Measurements from ENCODE around the gene ZP1.
A peak's percentile ranks its signal among the peaks of the same experiment; 100 is the strongest.

Gene ZP1

DNA sequence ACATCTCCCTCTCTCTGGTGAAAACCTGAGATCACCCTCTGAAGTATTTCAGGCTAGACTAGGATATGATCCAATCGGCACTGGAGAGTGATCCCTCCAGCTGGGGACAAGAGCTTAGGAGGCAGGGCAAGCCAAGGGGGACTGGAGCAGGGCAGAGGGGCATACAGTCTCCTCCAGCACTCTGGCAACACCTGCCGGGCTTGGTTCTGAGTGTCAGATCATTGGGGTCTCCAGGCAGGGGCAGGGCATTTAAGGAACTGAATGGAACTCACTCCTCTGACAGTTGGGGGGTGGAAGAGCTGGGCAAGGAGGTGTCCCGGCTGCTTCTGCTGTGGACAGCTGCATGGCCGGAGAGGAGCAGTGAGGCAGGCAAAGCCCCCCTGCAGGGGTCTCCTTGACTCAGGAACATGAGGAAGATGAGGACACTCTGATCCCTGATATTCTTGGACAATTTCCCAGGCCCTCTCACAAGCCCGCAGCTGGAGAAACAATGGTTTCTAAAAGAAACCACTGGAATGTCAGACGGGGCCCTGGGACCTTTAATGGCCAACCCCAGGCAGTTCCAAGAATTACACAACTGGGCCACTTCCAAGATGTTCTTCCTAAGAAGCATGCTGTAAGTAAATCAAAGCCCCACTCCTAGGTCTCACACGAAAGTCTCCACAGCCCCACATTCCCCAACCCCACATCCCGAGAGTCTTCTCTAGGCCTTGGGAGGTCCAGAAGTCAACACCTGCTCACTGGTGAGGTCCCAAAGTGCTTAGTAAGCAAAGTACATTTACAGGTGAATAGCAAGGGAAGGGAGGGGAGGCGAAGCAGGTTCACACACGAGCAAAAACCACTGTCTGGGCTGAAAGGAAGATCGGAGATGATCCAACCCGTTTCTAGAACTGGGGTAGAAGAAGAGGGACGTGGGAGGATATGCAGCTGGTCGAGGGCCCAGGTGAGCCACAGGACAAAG lies 26.6 kb upstream of the ZP1 start:
- DNase-seq (ENCODE audit: low spot score) = no peak
- TF ChIP-seq, protein P1, sequence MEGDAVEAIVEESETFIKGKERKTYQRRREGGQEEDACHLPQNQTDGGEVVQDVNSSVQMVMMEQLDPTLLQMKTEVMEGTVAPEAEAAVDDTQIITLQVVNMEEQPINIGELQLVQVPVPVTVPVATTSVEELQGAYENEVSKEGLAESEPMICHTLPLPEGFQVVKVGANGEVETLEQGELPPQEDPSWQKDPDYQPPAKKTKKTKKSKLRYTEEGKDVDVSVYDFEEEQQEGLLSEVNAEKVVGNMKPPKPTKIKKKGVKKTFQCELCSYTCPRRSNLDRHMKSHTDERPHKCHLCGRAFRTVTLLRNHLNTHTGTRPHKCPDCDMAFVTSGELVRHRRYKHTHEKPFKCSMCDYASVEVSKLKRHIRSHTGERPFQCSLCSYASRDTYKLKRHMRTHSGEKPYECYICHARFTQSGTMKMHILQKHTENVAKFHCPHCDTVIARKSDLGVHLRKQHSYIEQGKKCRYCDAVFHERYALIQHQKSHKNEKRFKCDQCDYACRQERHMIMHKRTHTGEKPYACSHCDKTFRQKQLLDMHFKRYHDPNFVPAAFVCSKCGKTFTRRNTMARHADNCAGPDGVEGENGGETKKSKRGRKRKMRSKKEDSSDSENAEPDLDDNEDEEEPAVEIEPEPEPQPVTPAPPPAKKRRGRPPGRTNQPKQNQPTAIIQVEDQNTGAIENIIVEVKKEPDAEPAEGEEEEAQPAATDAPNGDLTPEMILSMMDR (IDR thresholded peaks at IDR 0.05; ENCODE audit: extremely low read depth, missing control alignments) = no peak

DNA sequence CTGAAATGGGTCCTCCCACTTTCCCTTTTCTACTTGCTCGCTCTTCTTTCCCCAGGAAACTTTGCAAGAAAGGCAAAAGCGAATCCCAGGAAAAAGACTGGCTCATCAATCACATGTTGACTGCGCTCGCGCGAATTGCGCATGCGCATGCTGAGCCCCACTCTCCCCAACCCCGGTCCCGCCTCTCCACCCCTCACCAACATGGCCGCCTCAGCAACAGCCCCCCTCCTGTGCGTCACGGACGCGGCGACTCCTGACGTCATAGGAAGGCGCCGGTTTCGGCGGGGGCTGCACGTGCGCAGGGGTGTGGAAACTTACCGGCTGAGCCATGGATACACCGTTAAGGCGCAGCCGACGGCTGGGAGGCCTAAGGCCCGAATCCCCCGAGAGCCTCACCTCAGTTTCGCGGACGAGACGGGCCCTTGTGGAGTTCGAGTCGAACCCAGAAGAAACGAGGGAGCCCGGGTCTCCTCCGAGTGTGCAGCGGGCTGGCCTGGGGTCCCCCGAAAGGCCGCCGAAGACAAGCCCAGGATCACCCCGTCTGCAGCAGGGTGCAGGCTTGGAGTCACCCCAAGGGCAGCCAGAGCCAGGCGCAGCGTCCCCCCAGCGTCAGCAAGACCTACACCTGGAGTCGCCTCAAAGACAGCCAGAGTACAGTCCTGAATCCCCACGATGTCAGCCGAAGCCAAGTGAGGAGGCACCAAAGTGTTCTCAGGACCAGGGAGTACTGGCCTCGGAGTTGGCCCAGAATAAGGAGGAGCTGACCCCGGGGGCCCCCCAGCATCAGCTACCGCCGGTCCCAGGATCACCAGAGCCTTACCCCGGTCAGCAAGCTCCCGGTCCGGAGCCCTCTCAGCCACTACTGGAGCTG lies 25.3 kb upstream of the ZP1 start, which contains the start of gene CCDC86:
Gene CCDC86, plus strand, starts transcription at position 317 of the 871 bp plus-strand sequence. Its CDS starts 12 bp downstream, at position 329.
- DNase-seq (ENCODE audit: low spot score) = peak; percentile 99
- TF ChIP-seq, protein P1 (IDR thresholded peaks at IDR 0.05; ENCODE audit: extremely low read depth, missing control alignments) = no peak

DNA sequence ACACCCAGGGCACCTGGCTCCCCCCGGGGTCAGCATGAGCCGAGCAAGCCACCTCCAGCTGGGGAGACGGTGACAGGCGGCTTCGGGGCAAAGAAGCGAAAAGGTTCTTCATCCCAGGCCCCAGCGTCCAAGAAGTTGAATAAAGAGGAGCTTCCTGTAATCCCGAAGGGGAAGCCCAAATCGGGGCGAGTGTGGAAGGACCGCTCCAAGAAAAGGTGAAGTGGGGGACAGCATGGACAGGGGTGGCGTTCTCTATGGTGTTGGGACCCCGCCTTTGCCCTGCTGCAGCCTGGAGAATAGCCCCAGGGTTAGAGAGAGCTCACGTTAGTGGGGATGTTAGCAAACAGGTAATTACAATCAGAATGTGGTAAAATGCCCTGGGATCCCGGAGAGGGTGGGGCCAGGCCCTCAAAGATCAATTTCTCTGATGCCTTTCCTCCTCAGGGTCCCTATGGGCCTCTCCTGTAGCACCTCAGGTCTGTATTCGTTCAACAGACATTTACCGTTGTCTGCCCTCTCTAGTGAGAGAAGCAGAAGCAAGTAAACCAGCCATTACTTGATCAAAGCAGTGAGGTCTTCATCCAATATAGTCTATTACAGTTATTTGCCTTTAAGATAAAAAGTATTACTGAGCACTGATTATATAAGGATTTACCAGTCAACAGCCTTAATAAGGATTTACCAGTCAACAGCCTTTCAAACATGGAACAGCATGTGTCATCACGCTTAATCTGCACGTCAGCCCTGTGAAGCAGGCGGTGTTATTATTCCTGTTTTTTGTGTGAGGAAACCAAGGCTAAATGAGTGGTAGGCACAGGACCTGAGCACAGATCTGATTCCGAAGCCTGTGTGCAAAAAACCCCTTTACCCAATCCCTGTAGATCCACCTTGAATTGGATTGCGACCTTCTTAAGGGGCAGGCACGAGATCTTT lies 24.4 kb upstream of the ZP1 start:
- DNase-seq (ENCODE audit: low spot score) = no peak
- TF ChIP-seq, protein P1 (IDR thresholded peaks at IDR 0.05; ENCODE audit: extremely low read depth, missing control alignments) = no peak

DNA sequence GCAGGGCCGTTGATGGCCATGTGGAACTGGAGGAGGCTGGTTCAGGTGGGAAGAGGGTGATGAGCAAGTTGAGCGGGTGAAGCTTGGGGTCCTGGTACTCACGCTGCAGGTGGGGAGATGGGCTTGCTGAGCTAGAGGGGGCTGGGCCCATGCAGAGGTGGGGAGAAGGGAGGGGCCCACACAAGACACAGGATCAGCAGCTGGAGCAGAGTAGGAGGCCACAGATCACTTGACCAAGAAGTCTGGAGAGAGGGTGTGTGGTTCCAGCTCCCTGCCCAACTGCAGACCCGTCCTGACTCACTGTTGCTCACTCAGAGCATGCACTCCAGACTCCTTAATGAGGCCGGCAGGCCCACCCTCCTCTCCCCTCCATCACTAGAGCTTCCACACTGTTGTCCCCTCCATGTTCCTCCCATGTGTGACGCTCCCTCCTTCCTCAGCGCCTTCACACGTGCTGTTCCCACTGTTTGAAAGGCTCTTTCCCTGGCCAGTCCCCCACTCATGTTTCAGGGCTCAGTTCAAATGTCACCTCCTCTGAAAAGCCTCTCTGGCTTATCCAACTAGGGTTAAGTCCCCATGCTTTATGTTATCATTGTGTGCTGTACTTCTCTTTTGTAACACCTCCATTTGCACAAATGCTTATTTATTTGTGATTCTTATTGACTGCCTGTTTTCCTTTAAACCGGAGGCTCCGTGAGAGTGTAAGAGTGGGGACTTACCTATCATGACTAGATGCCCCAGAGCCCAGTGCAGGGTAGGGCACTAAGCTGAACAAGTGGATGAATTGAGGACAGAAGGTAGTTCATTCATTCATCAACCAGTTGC lies 23.1 kb upstream of the ZP1 start:
- DNase-seq (ENCODE audit: low spot score) = no peak
- TF ChIP-seq, protein P1 (IDR thresholded peaks at IDR 0.05; ENCODE audit: extremely low read depth, missing control alignments) = no peak

DNA sequence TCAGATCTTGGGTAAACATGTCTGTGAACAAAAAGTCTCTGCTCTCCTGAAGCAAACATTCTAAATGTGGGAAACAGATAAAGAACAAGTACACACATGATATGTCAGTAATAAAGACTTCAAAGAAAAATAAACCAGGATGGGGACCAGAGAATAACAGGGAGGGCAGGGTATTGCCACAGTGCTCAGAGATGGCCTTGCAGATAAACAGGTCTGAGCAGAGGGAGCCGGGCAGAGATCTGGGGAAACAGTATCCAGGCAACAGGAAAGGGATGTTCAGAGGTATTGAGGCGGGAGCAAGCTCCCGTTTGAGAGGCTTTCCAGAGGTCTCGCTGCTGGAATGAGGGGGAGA lies 22.5 kb upstream of the ZP1 start:
- TF ChIP-seq, protein P1 (IDR thresholded peaks at IDR 0.05; ENCODE audit: extremely low read depth, missing control alignments) = no peak
- DNase-seq (ENCODE audit: low spot score) = no peak

DNA sequence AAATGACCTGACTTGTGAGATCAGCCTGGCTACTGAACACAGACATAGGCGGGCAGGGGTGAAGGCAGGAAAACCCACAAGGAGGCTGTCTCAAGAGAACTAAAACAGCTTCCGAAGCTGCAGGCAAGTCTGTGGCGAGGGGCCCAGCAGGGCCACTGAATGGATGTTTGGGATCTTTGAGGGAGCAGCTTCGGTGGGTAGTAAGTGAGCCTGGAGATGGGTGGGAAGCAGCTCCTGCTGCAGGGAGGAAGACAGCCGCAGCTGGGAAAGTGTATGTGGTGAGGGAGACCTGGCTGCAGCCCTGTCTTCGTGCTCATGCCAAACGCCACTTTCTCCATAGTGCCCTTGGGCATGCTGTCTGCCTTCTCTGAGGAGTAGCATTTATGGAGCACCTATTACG lies 22.0 kb upstream of the ZP1 start:
- no peak for DNase-seq (ENCODE audit: low spot score)
- TF ChIP-seq, protein P1 (IDR thresholded peaks at IDR 0.05; ENCODE audit: extremely low read depth, missing control alignments) = no peak

All from GM20000 (cell line).